HCT116 (cell line): ENCODE data around the gene EXOC4.

ENCODE experiments used
- ATF3 ChIP-seq: IDR thresholded peaks from 2 replicates; pipeline ENCODE4 v1.6.1; 2012
- EGR1 ChIP-seq: IDR thresholded peaks from 2 replicates; pipeline ENCODE4 v1.6.1; 2012; ENCODE audit warnings: low read depth
- ELF1 ChIP-seq: IDR thresholded peaks from 2 replicates; pipeline ENCODE4 v1.6.1; 2012; ENCODE audit warnings: low read depth, borderline replicate concordance
- EZH2 ChIP-seq: fragments of 200-600 bp; sonication (generic); IDR thresholded peaks from 2 replicates; pipeline ENCODE4 v1.6.1; 2017; ENCODE audit warnings: antibody characterized with exemption, mixed run types
- EZH2phosphoT487 ChIP-seq: fragments of 200-600 bp; IDR thresholded peaks from 2 replicates; pipeline ENCODE4 v1.6.1; 2018; ENCODE audit warnings: antibody characterized with exemption, borderline replicate concordance
- POLR2A ChIP-seq: IDR thresholded peaks from 2 replicates; pipeline ENCODE4 v1.7.0; 2011; ENCODE audit warnings: borderline replicate concordance; ENCODE audit not compliant: insufficient read depth, insufficient read length; ENCODE audit errors: extremely low read depth
- POLR2AphosphoS5 ChIP-seq: IDR thresholded peaks from 2 replicates; pipeline ENCODE4 v1.6.1; 2011; ENCODE audit warnings: mild to moderate bottlenecking, low read depth, low read length, moderate library complexity
- SIN3A ChIP-seq: IDR thresholded peaks from 2 replicates; pipeline ENCODE4 v1.6.1; 2012; ENCODE audit warnings: low read depth
- ZFX ChIP-seq: fragments of 450-650 bp; IDR thresholded peaks from 2 replicates; pipeline ENCODE4 v1.6.1; 2017
- ZNF274 ChIP-seq: fragments of 200-500 bp; sonication (Bioruptor generic); IDR thresholded peaks from 2 replicates; pipeline ENCODE4 v1.6.1; 2014; ENCODE audit warnings: mild to moderate bottlenecking, low read depth, low read length, inconsistent platforms
- TF ChIP-seq, protein P1 (sequence below), 3 experiments: fragments of 200-600 bp in 1 of 3; sonication (generic) in 1 of 3; IDR thresholded peaks in 2 of 3; conservative IDR thresholded peaks in 1 of 3; 2 replicates each; pipeline ENCODE4 v1.5.1; 2012 to 2017; ENCODE audit warnings: low read depth in 2 of 3, low read length in 2 of 3, antibody characterized with exemption in 1 of 3, borderline replicate concordance in 1 of 3, control low read depth in 1 of 3, mild to moderate bottlenecking in 1 of 3, mixed read lengths in 1 of 3, mixed run types in 1 of 3, moderate library complexity in 1 of 3; ENCODE audit not compliant: insufficient read depth in 1 of 3
- TF ChIP-seq, protein P2 (sequence below): IDR thresholded peaks from 2 replicates; pipeline ENCODE4 v1.6.1; 2012; ENCODE audit warnings: low read depth

DNA sequence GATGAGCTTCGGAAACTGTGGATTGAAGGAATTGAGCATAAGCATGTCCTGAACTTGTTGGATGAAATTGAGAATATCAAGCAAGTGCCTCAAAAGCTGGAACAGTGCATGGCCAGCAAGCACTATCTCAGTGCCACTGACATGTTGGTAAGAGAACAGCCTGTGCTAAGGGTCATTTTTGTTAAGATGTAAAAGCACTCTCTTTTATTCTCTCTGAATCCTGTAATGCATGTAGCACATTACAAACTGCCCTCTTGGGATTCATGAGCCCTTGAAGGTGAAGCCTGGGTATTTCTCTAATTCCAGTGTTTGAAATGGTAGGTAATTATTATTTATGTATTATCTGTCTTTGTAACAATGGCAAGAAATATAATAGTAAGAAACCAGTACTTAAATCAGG, 36.1 kb downstream of the EXOC4 start:
- TF ChIP-seq ELF1: no peak
- no peak for TF ChIP-seq EGR1
- TF ChIP-seq POLR2A: no peak
- TF ChIP-seq, protein P1, sequence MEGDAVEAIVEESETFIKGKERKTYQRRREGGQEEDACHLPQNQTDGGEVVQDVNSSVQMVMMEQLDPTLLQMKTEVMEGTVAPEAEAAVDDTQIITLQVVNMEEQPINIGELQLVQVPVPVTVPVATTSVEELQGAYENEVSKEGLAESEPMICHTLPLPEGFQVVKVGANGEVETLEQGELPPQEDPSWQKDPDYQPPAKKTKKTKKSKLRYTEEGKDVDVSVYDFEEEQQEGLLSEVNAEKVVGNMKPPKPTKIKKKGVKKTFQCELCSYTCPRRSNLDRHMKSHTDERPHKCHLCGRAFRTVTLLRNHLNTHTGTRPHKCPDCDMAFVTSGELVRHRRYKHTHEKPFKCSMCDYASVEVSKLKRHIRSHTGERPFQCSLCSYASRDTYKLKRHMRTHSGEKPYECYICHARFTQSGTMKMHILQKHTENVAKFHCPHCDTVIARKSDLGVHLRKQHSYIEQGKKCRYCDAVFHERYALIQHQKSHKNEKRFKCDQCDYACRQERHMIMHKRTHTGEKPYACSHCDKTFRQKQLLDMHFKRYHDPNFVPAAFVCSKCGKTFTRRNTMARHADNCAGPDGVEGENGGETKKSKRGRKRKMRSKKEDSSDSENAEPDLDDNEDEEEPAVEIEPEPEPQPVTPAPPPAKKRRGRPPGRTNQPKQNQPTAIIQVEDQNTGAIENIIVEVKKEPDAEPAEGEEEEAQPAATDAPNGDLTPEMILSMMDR (IDR thresholded peaks at IDR 0.05 in 2 of 3, conservative IDR thresholded peaks at IDR 0.05 in 1 of 3; ENCODE audit: borderline replicate concordance in 1 of 3, insufficient read depth in 1 of 3, low read depth in 2 of 3, low read length in 2 of 3): no peak
- no peak for TF ChIP-seq POLR2AphosphoS5
- TF ChIP-seq EZH2phosphoT487: no peak
- no peak for TF ChIP-seq EZH2
- TF ChIP-seq ATF3: no peak
- TF ChIP-seq ZNF274: no peak
- TF ChIP-seq, protein P2, sequence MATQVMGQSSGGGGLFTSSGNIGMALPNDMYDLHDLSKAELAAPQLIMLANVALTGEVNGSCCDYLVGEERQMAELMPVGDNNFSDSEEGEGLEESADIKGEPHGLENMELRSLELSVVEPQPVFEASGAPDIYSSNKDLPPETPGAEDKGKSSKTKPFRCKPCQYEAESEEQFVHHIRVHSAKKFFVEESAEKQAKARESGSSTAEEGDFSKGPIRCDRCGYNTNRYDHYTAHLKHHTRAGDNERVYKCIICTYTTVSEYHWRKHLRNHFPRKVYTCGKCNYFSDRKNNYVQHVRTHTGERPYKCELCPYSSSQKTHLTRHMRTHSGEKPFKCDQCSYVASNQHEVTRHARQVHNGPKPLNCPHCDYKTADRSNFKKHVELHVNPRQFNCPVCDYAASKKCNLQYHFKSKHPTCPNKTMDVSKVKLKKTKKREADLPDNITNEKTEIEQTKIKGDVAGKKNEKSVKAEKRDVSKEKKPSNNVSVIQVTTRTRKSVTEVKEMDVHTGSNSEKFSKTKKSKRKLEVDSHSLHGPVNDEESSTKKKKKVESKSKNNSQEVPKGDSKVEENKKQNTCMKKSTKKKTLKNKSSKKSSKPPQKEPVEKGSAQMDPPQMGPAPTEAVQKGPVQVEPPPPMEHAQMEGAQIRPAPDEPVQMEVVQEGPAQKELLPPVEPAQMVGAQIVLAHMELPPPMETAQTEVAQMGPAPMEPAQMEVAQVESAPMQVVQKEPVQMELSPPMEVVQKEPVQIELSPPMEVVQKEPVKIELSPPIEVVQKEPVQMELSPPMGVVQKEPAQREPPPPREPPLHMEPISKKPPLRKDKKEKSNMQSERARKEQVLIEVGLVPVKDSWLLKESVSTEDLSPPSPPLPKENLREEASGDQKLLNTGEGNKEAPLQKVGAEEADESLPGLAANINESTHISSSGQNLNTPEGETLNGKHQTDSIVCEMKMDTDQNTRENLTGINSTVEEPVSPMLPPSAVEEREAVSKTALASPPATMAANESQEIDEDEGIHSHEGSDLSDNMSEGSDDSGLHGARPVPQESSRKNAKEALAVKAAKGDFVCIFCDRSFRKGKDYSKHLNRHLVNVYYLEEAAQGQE: no peak
- no peak for TF ChIP-seq SIN3A
- TF ChIP-seq ZFX: no peak
